ENCODE measurements around the gene GMDS. TPM values are rescaled to one million over a fixed set of nuclear protein-coding genes. Genes with fewer than 3 reads are reported as not detected.

Gene GMDS
- total and polyA plus RNA-seq, 5 donors, result 8.1 to 13.5 (median 12.6) TPM

DNA sequence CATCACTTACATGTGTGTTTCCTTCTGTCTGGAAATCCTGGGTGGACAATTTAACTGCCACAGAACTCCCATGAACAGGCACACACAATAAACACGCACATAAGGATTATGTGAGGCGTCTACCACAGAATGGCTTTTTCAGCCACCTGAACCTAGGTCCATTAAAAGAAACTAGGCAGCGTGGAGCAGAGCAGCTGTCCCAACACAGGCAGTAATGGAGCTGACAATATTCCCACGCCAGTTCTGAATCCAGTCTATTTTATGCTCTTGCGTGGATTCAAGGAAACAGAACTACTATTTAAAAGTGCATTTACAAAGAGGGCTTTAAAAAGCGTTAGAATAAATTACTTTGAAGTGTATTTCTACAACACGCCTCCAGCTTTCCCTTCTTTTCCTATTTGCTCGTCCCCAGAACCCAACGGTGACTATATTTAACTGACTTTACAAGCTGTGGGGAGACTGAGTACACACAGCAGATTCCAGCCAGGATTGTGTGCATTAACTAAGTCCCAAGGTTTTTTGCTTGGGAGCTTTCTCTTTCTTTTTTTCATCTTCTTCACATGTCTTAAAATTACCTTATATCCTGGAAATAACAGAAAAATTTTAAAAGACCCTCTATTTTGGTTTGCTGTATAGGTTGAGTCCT lies 95.9 kb downstream of the GMDS start:
- WGBS, result 92% methylated on average over 9 of the region's 9 CpGs

DNA sequence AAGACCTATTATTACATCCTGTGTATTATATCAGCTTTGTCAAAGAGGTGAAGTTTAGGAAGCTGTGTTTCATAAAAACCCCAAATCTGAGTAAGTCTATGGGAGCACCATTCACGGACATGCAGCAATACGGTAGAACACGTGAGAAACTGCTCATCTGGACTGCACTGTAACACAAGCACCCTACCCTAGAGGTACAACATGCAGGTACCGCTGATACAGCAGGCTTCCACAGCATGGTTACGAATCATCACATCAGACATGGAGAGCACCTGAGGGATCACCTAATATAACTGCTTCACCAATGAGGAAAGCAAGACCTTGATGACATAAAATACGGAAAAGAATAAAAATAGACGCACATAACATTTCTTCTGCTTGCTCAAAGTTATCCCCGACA lies 96.7 kb downstream of the GMDS start:
- Histone ChIP-seq H3K9me3 (ENCODE audit: control insufficient read depth, low read length) (no peaks in the 10 kb centered on the region), H3K27me3 (ENCODE audit: control insufficient read depth, insufficient read depth) (no peaks in the 10 kb centered on the region), H3K4me1 (ENCODE audit: control insufficient read depth, insufficient read depth, low read length) (no peaks in the 10 kb centered on the region), H3K27ac (ENCODE audit: low read length) (no peak overlapping the region), H3K4me3 (ENCODE audit: low read length) (no peak overlapping the region)
- 97% methylated on average over 8 of the region's 8 CpGs for WGBS
- intact Hi-C loops (cut with DNase I), result no loop called here
- DNase-seq, result no peak
- no peak for ATAC-seq

More for the DNA sequence above, 95.9 kb downstream of the GMDS start:
- Histone ChIP-seq H3K9me3 (ENCODE audit: control insufficient read depth, low read length) (no peaks in the 10 kb centered on the region), H3K4me3 (ENCODE audit: low read length) (no peak overlapping the region), H3K4me1 (ENCODE audit: control insufficient read depth, insufficient read depth, low read length) (no peaks in the 10 kb centered on the region), H3K27me3 (ENCODE audit: control insufficient read depth, insufficient read depth) (no peaks in the 10 kb centered on the region), H3K27ac (ENCODE audit: low read length) (no peak overlapping the region)
- ATAC-seq (no peak), DNase-seq (no peak)
- intact Hi-C loops (cut with DNase I), result no loop called here

DNA sequence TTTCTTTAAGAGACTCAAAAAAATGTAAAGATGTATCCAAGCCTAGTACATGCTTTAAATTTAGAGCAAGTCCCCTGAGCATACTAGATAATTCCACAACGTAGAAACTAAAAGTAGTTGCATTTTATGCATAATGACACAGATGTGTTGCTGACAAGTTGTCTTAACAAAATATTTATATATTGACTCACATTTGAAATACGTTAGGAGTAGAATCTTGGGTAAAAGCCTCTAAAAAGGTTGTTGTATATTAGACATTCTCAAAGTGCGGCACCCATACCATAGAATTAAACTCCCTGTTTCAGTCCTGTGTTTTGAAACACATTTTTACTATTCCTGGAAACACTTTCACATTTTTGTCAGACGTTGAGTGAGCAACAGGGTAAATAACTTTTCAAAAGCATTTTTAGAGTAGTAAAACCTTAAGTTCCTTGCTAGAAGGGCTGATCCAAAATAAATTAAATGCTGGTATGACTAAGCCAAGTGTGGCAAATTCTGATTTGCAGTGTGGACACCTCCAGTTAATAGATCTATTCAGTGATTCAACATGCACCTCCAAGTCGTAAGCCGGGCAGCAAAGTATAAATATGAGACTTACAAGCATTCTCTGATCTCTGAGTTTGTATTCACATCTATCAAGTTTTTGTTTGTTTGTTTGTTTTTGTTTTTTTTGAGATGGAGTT lies 97.5 kb downstream of the GMDS start:
- WGBS, result 71% methylated on average over 6 of the region's 6 CpGs
- no peak overlapping the region for H3K4me3 ChIP-seq (ENCODE audit: low read length)

DNA sequence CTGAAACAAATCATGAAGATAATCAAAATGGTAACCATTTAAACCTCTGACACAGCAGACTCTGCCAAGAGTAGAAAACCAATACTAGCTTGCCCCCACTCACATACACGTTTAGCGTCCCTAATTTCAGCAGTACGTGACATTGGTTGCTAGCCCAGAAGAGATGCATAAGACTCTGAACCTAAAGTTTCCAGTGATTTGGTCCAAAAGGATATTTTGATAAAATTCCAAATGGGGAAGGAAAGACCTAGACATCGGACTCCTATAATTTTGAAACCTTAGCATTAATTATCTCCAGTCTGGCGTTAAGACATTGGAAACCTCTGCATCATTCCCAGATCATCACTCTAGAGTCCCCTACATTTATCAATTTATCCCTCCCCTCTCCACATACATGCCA lies 98.1 kb downstream of the GMDS start:
- no peak overlapping the region for H3K4me3 ChIP-seq (ENCODE audit: low read length)
- no peak overlapping the region for H3K27ac ChIP-seq (ENCODE audit: low read length)
- DNase-seq (no peak), ATAC-seq (no peak)
- 81% methylated on average over 5 of the region's 5 CpGs for WGBS
- no peaks in the 10 kb centered on the region for H3K9me3 ChIP-seq (ENCODE audit: control insufficient read depth, low read length)
- H3K4me1 ChIP-seq (ENCODE audit: control insufficient read depth, insufficient read depth, low read length), result no peaks in the 10 kb centered on the region
- intact Hi-C loops (cut with DNase I), result no loop called here
- no peaks in the 10 kb centered on the region for H3K27me3 ChIP-seq (ENCODE audit: control insufficient read depth, insufficient read depth)

More for the DNA sequence above, 97.5 kb downstream of the GMDS start:
- Histone ChIP-seq H3K4me1 (ENCODE audit: control insufficient read depth, insufficient read depth, low read length) (no peaks in the 10 kb centered on the region), H3K9me3 (ENCODE audit: control insufficient read depth, low read length) (no peaks in the 10 kb centered on the region), H3K27ac (ENCODE audit: low read length) (no peak overlapping the region), H3K27me3 (ENCODE audit: control insufficient read depth, insufficient read depth) (no peaks in the 10 kb centered on the region)
- DNase-seq, result no peak
- intact Hi-C loops (cut with DNase I), result no loop called here
- ATAC-seq, result no peak

DNA sequence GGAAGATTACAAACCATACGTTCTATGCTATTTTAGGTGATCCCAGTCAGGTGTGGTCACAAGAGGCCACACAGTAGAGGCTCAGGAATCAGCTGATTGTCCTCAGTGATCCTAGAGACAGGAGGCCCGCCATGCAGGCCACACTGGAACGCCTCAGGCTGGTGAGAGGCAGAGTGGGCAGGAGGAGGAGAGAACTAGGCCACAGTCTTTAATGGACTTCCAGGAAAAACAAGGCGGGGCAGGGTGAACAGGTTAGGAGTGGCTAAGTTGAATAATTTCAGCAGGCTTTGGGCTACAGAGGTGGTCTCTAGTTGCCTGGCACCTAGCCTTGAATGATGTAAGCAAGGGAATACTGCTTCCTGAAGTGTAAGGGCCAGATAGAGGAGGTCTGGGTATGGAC lies 101.2 kb downstream of the GMDS start:
- 94% methylated on average over 4 of the region's 4 CpGs for WGBS
- DNase-seq (no peak), ATAC-seq (no peak)

DNA sequence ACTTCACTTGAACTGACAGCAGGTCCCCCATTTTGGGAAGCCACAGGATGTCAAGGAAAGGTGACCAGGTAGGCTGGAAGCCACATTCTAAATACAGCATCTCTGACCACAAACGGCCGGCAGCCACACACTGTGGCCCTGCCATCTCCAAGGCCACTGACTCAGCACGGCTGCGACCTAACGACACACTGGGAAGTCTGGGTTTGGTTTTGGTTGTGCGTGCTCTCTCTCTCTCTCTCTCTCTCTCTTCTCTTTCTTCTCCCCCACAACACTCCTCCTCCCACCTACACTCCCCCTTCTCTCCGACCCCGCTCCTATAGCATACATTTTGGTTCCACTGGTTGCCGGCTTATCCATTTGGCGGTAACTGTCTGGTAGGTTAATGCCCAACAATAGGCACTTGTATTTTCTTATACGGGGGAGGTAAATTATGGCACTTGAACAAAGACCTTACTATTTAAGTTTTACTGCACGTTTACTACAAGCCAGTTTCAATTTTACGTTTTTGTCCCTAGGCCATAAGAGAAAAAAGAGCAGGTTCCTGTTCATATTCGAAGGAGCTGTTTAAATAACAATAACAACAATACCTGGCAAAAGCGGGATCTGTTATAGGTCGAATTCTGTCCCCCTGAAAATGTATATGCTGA lies 103.6 kb downstream of the GMDS start:
- intact Hi-C loops (cut with DNase I), result no loop called here
- Histone ChIP-seq H3K4me1 (ENCODE audit: control insufficient read depth, insufficient read depth, low read length) (no peaks in the 10 kb centered on the region), H3K4me3 (ENCODE audit: low read length) (no peak overlapping the region), H3K27ac (ENCODE audit: low read length) (no peak overlapping the region), H3K27me3 (ENCODE audit: control insufficient read depth, insufficient read depth) (no peaks in the 10 kb centered on the region), H3K9me3 (ENCODE audit: control insufficient read depth, low read length) (no peaks in the 10 kb centered on the region)
- no peak for ATAC-seq
- no peak for DNase-seq
- WGBS, result 85% methylated on average over 16 of the region's 16 CpGs

More for the DNA sequence above, 101.2 kb downstream of the GMDS start:
- H3K27me3 ChIP-seq (ENCODE audit: control insufficient read depth, insufficient read depth), result no peaks in the 10 kb centered on the region
- H3K27ac ChIP-seq (ENCODE audit: low read length), result no peak overlapping the region
- no peaks in the 10 kb centered on the region for H3K9me3 ChIP-seq (ENCODE audit: control insufficient read depth, low read length)
- H3K4me3 ChIP-seq (ENCODE audit: low read length), result no peak overlapping the region
- H3K4me1 ChIP-seq (ENCODE audit: control insufficient read depth, insufficient read depth, low read length), result no peaks in the 10 kb centered on the region
- intact Hi-C loops (cut with DNase I), result no loop called here

DNA sequence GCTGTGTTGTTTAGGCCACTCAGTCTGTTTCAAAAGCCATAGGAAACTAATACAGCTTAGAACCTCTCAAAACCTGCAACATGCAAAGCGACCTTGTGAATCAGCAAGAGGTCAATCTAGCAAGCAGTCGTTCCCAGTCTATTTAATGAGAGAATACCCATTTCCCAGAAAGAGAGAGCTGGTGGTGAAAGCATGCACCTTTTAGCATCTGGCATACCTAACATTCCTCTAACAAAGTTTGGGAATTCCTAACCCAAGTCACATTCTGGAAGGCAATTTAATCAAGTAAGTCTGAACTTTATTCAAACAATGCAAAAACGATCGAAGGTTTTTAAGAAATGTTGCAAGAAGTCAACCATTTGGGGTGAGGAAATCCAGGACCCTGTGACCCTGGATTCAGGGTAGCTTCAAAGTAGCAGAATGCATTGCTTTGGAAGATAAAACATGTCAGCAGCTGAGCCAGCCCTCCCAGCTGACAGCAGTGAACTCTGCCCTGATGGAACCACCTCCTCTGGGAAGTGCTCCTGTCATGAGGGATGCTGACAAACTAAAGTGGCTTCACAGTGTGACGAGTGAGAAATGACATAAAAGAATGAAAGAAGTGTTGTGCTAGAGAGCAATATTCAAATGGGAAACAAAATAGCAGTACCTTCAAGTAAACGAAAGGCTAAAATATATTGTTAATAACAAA lies 104.8 kb downstream of the GMDS start:
- WGBS, result 79% methylated on average over 6 of the region's 6 CpGs

DNA sequence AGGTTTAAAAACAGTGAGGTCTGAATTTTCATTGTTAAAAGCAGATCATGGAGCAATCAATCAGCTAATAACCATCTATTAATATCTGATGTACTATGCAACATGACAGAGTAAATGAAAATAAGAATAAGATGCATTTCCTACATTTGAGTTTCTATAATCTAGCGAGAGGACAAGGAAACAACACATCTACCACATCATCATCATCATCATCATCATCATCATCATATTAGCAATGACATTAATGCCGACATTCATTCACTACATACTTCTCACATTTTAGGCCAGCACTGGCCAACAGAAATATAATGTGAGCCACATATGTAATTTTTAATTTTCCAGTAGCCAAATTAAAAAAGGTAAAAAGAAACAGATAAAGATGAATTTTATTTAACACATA lies 110.0 kb downstream of the GMDS start:
- no peaks in the 10 kb centered on the region for H3K9me3 ChIP-seq (ENCODE audit: control insufficient read depth, low read length)
- no peak for ATAC-seq
- no peaks in the 10 kb centered on the region for H3K27me3 ChIP-seq (ENCODE audit: control insufficient read depth, insufficient read depth)
- no peak for DNase-seq
- intact Hi-C loops (cut with DNase I), result no loop called here
- H3K4me3 ChIP-seq (ENCODE audit: low read length), result no peak overlapping the region
- peaks cover 3% of the 10 kb centered on the region for H3K4me1 ChIP-seq (ENCODE audit: control insufficient read depth, insufficient read depth, low read length)
- H3K27ac ChIP-seq (ENCODE audit: low read length), result no peak overlapping the region
- 99% methylated on average over 2 of the region's 2 CpGs for WGBS

More for the DNA sequence above, 104.8 kb downstream of the GMDS start:
- no peak for ATAC-seq
- Histone ChIP-seq H3K4me1 (ENCODE audit: control insufficient read depth, insufficient read depth, low read length) (no peaks in the 10 kb centered on the region), H3K27ac (ENCODE audit: low read length) (no peak overlapping the region), H3K27me3 (ENCODE audit: control insufficient read depth, insufficient read depth) (no peaks in the 10 kb centered on the region), H3K4me3 (ENCODE audit: low read length) (no peak overlapping the region), H3K9me3 (ENCODE audit: control insufficient read depth, low read length) (no peaks in the 10 kb centered on the region)
- DNase-seq, result no peak
- intact Hi-C loops (cut with DNase I), result no loop called here

DNA sequence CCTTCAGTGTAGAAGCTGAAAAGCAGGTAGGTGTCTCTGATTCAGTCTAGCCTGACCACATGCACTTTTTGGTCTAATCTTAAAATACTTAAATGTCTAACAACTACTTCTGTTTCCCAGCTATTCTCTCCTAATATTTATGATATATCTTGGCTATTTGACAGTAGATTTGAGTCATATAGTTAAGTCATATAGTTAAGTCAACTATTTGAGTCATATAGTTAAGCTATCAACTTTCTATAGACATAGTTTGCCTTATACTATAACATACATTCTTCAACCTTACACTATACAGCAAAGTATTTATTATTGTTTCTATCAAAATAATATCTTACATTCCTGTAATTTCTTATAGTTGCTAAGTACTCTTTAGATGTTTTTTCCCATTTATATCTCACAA lies 110.9 kb downstream of the GMDS start:
- ATAC-seq (no peak), DNase-seq (no peak)
- H3K27ac ChIP-seq (ENCODE audit: low read length), result no peak overlapping the region
- H3K9me3 ChIP-seq (ENCODE audit: control insufficient read depth, low read length), result no peaks in the 10 kb centered on the region
- no peaks in the 10 kb centered on the region for H3K27me3 ChIP-seq (ENCODE audit: control insufficient read depth, insufficient read depth)
- intact Hi-C loops (cut with DNase I), result no loop called here
- peaks cover 3% of the 10 kb centered on the region for H3K4me1 ChIP-seq (ENCODE audit: control insufficient read depth, insufficient read depth, low read length)
- no peak overlapping the region for H3K4me3 ChIP-seq (ENCODE audit: low read length)

DNA sequence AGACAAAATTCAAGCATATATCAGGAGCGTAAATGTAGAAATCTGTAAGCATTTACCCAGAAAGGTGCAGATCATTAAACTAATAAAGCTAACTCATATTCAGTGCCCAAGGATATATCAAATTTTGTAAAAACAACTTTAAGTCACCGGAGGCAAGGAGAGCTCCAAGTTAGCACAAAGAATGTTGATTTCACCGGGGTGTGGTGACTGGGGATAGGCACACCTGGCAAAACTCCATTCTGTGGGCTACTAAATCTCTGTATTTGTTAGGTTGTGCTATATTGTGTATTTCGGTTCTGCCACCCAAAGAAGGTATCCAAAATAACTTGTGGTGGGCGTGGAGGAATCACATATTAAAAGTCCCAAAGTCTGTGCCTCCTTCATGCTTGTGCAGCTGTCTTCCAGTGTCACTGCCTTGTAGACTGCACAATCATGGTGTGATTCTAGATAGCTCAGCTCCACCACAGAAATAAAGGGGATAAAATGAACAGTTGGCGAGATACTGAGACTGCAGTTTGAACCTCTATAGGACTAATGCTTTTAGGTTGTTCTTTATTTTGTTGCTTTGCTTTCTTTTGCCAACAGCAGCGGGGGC lies 111.6 kb downstream of the GMDS start:
- no peaks in the 10 kb centered on the region for H3K27me3 ChIP-seq (ENCODE audit: control insufficient read depth, insufficient read depth)
- WGBS, result 91% methylated on average over 7 of the region's 7 CpGs
- no peak for DNase-seq
- no peak overlapping the region for H3K4me3 ChIP-seq (ENCODE audit: low read length)
- no peak overlapping the region for H3K27ac ChIP-seq (ENCODE audit: low read length)
- intact Hi-C loops (cut with DNase I), result no loop called here
- peaks cover 3% of the 10 kb centered on the region for H3K4me1 ChIP-seq (ENCODE audit: control insufficient read depth, insufficient read depth, low read length)
- H3K9me3 ChIP-seq (ENCODE audit: control insufficient read depth, low read length), result no peaks in the 10 kb centered on the region
- ATAC-seq, result peak in 1 of 2 donors; percentile 29

DNA sequence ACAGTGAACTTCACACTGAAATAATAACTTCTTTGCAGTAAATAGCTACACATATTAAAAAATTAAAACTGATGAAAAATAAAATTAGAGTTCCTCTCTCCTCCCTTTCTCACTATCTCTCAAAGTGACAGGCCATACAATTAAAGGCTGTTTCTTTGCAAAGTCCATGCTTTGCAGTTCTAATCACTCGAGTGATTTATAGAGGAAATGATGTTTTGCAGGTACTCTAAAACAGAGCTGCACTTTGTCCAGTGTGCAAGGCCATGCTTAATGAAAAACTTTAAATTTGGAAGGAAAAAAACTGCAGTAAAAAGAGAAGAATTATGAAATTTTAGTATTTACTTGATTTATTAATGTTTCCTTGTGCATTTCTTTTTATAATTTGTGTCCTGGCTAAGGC lies 112.5 kb downstream of the GMDS start:
- ATAC-seq (no peak), DNase-seq (no peak)
- peaks cover 3% of the 10 kb centered on the region for H3K4me1 ChIP-seq (ENCODE audit: control insufficient read depth, insufficient read depth, low read length)
- no peak overlapping the region for H3K27ac ChIP-seq (ENCODE audit: low read length)
- WGBS, result 68% methylated on average over 1 of the region's 1 CpG
- intact Hi-C loops (cut with DNase I), result no loop called here
- H3K4me3 ChIP-seq (ENCODE audit: low read length), result no peak overlapping the region
- no peaks in the 10 kb centered on the region for H3K27me3 ChIP-seq (ENCODE audit: control insufficient read depth, insufficient read depth)
- H3K9me3 ChIP-seq (ENCODE audit: control insufficient read depth, low read length), result no peaks in the 10 kb centered on the region
